ENCODE data around the gene AKAP13. TPM values are rescaled to one million over a fixed set of nuclear protein-coding genes. Genes with fewer than 3 reads are reported as not detected.
A peak's percentile ranks its signal among the peaks of the same experiment; 100 is the strongest.
"Not testable (repeated sequence)": the region's sequence is repeated elsewhere in the genome, so short reads cannot be mapped to it uniquely, and the experiment has no call there.

AKAP13 gene
- polyA plus RNA-seq, 2 of the 4 experiments (the other 2 are of a cell fraction): 20.4 to 28.8 TPM

DNA sequence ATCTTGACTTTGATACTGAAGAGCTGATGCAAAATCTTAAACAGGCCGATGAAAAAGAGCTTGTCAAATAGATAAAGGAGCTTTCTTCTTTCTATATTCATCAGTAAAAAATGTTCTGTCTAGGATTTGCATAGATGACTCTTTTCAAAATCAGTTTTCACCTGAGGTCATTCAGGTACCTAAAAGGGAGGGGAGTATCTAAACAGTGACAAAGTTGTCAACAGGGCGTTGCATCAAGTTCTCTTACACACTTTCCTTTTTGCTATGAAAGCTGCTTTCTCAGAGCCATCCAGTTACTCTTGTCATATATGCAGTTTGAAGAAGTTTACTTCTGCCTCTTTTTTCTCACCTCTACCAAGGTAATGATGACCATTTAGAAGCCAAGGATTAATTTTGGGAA, 60.0 kb downstream of the AKAP13 start:
- Histone ChIP-seq H3K9me3 (no peaks in the 10 kb centered on the region), H3K4me2 (no peak overlapping the region), H3K4me1 (peaks cover 39% of the 10 kb centered on the region), H3K27ac (no peak overlapping the region), H3K4me3 (no peak overlapping the region)
- no peak for TF ChIP-seq EHMT2 (IDR thresholded peaks at IDR 0.05; ENCODE audit: low read depth)
- TF ChIP-seq, protein P1, sequence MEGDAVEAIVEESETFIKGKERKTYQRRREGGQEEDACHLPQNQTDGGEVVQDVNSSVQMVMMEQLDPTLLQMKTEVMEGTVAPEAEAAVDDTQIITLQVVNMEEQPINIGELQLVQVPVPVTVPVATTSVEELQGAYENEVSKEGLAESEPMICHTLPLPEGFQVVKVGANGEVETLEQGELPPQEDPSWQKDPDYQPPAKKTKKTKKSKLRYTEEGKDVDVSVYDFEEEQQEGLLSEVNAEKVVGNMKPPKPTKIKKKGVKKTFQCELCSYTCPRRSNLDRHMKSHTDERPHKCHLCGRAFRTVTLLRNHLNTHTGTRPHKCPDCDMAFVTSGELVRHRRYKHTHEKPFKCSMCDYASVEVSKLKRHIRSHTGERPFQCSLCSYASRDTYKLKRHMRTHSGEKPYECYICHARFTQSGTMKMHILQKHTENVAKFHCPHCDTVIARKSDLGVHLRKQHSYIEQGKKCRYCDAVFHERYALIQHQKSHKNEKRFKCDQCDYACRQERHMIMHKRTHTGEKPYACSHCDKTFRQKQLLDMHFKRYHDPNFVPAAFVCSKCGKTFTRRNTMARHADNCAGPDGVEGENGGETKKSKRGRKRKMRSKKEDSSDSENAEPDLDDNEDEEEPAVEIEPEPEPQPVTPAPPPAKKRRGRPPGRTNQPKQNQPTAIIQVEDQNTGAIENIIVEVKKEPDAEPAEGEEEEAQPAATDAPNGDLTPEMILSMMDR (IDR thresholded peaks at IDR 0.05): no peak
- no peak for TF ChIP-seq CHD4 (IDR thresholded peaks at IDR 0.05; ENCODE audit: borderline replicate concordance)
- no peak for TF ChIP-seq POLR2AphosphoS2 (conservative IDR thresholded peaks at IDR 0.05; ENCODE audit: low read length)
- TF ChIP-seq RFX5 (IDR thresholded peaks at IDR 0.05): no peak
- TF ChIP-seq, protein P2, sequence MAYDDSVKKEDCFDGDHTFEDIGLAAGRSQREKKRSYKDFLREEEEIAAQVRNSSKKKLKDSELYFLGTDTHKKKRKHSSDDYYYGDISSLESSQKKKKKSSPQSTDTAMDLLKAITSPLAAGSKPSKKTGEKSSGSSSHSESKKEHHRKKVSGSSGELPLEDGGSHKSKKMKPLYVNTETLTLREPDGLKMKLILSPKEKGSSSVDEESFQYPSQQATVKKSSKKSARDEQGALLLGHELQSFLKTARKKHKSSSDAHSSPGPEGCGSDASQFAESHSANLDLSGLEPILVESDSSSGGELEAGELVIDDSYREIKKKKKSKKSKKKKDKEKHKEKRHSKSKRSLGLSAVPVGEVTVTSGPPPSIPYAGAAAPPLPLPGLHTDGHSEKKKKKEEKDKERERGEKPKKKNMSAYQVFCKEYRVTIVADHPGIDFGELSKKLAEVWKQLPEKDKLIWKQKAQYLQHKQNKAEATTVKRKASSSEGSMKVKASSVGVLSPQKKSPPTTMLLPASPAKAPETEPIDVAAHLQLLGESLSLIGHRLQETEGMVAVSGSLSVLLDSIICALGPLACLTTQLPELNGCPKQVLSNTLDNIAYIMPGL (CRISPR knock-in tag; IDR thresholded peaks at IDR 0.05; ENCODE audit: borderline replicate concordance): no peak
- no peak for TF ChIP-seq RARB (CRISPR knock-in tag; IDR thresholded peaks at IDR 0.05)
- TF ChIP-seq HOXA7 (CRISPR knock-in tag; IDR thresholded peaks at IDR 0.05): no peak
- no peak for TF ChIP-seq FOSB (CRISPR knock-in tag; IDR thresholded peaks at IDR 0.05)
- TF ChIP-seq TP53 (CRISPR knock-in tag; IDR thresholded peaks at IDR 0.05): no peak
- TF ChIP-seq EHF (CRISPR knock-in tag; IDR thresholded peaks at IDR 0.05): no peak
- TF ChIP-seq NR3C1 (IDR thresholded peaks at IDR 0.05): no peak
- ChIA-PET POLR2A (interaction anchor here (0.5 kb wide), 1 partner anchor 34 kb away, joined by 4 read pairs; no protein-coding TSS in a partner anchor), CTCF (interaction anchor here (1.2 kb wide), 1 partner anchor 144 kb away, joined by 6 read pairs; no protein-coding TSS in a partner anchor)
- 83% methylated on average over 2 of the region's 2 CpGs for WGBS (ENCODE audit: missing lambda C conversion rate)
- DNase-seq (ENCODE audit: low read depth in 1 of 2, low spot score in 1 of 2) (no peak), ATAC-seq (no peak), FAIRE-seq (no peak)

DNA sequence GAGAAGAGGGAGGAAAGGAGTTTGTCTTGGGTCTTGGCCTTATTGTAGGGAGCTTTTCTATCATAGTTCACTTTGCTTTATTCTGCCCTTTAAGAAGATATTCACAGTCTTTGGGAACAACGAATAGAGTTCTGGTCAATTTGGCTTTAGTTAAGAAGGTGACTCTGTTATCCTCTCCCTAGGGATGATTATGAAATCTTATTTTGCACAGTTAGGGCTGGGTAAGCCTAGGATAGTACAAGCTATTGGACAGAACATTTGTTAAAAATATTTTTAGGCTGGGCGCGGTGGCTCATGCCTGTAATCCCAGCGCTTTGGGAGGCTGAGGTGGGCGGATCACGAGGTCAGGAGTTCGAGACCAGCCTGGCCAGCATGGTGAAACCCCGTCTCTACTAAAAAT, 61.5 kb downstream of the AKAP13 start:
- H3K27ac ChIP-seq; DNase-seq (ENCODE audit: low read depth in 1 of 2, low spot score in 1 of 2); H3K4me2 ChIP-seq; H3K4me3 ChIP-seq; ATAC-seq; POLR2A ChIA-PET; FAIRE-seq; H3K9me3 ChIP-seq: not testable (repeated sequence)
- 91% methylated on average over 8 of the region's 8 CpGs for WGBS (ENCODE audit: missing lambda C conversion rate)
- CTCF ChIA-PET: interaction anchor here (1.0 to 1.1 kb wide), 2 partner anchors 11 to 63 kb away, joined by 3 to 4 read pairs; no protein-coding TSS in a partner anchor
- H3K4me1 ChIP-seq: peaks cover 39% of the 10 kb centered on the region

DNA sequence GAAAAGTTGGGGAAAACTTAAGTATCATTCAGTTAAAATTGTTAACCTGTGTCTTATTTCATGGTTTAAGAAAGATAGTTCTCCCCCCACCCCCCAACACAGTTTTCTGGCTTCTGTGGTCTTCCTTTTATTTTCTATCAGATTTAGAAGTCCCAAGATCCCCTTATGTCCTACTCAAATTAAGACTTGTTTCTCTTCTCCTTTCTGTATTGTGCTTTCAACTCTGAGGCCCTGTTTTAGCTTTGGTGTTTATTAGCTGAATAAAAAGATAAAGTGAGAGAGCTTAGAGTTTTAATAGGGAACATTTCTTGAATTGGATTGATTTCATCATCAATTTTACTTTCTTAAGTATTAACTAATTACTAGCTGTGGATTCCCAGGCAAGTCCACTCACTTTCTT, 62.6 kb downstream of the AKAP13 start:
- peak; percentile 67 for FAIRE-seq
- ChIA-PET POLR2A (no interaction called here), CTCF (interaction anchor here (1.0 to 2.6 kb wide), 4 partner anchors 28 to 112 kb away, joined by 3 to 9 read pairs (median 4); no protein-coding TSS in a partner anchor)
- DNase-seq (ENCODE audit: low read depth in 1 of 2, low spot score in 1 of 2): no peak
- H3K4me3 ChIP-seq: no peak overlapping the region
- H3K4me2 ChIP-seq: peak overlapping the region; percentile 43; the same call in 2 of the 3 replicates
- H3K27ac ChIP-seq: 0 out of 6 replicates have a peak overlapping the region, but pooled peaks of 1 of the 2 experiments have one; percentile 6
- TF ChIP-seq PHF8 (IDR thresholded peaks at IDR 0.05; ENCODE audit: borderline replicate concordance, low read depth): no peak
- no peak for TF ChIP-seq FOSL2 (IDR thresholded peaks at IDR 0.05)
- no peak for TF ChIP-seq FOSL2 (CRISPR knock-in tag; IDR thresholded peaks at IDR 0.05)
- TF ChIP-seq, protein P3, sequence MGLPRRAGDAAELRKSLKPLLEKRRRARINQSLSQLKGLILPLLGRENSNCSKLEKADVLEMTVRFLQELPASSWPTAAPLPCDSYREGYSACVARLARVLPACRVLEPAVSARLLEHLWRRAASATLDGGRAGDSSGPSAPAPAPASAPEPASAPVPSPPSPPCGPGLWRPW (IDR thresholded peaks at IDR 0.05): no peak
- no peak for TF ChIP-seq HDAC2 (IDR thresholded peaks at IDR 0.05)
- no peak for TF ChIP-seq MAFK (IDR thresholded peaks at IDR 0.05; ENCODE audit: partially characterized antibody)
- no peak for TF ChIP-seq MYC (IDR thresholded peaks at IDR 0.05; ENCODE audit: borderline replicate concordance, low read length)
- TF ChIP-seq, protein P4, sequence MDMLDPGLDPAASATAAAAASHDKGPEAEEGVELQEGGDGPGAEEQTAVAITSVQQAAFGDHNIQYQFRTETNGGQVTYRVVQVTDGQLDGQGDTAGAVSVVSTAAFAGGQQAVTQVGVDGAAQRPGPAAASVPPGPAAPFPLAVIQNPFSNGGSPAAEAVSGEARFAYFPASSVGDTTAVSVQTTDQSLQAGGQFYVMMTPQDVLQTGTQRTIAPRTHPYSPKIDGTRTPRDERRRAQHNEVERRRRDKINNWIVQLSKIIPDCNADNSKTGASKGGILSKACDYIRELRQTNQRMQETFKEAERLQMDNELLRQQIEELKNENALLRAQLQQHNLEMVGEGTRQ (IDR thresholded peaks at IDR 0.05): no peak
- H3K4me1 ChIP-seq: peaks cover 39% of the 10 kb centered on the region
- no peaks in the 10 kb centered on the region for H3K9me3 ChIP-seq
- no peak for ATAC-seq
